SHP77 (cell line): ENCODE results near the gene TCEAL4.

Source experiments
- DNase-seq, 2 experiments: peaks; one replicate each; lab custom pipeline; 2025; lab: John Stamatoyannopoulos, UW

TCEAL4 gene

DNA sequence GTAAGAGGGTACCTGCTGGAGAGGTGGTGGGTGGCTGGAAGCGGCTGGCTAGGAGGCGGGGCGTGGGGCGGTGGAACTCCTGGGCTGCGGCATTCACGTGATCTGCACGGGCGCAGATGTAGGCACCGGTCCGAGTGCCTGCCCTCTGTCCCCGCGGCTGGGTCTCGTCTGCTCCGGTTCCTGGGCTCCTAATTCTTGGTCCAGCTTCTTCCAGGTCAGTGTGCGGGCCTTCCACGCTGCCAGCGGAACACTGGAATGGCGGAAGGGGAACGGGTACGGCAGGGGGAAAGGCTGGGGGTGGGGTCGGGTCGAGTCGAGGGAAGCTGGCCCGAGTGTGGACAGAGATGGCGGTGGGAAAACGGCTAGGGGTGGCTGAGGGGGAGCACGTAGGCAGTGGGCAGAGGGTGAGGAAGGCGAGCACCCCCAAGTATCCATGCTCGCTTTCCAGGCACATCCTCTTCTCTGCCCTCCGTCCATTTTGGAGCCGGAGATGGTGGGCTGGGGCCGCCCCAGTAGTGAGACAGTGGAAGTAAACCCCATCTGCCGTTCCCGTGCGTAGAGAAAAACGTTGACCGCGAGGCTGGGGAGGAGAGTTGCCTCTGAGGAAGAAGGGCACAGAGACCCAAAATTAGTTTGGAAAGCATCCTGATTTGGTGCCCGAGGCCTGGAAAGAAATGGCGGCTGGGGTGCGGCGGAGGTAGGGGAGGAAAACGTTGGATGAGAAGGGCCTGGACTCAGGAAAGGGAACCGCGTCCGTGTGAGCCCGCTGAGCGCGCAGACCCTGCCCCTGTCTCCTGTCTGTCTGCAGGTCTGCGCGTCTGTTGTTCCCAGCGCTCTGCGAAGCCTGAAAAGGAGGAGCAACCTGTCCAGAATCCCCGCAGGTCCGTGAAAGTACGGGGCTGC is at the start of gene TCEAL4:
TSS of gene TCEAL4 (plus strand) at position 105 of the 903 bp plus-strand sequence. CDS start 1,161 bp downstream, outside the sequence.
- DNase-seq, result peak; percentile 28 to 43

DNA sequence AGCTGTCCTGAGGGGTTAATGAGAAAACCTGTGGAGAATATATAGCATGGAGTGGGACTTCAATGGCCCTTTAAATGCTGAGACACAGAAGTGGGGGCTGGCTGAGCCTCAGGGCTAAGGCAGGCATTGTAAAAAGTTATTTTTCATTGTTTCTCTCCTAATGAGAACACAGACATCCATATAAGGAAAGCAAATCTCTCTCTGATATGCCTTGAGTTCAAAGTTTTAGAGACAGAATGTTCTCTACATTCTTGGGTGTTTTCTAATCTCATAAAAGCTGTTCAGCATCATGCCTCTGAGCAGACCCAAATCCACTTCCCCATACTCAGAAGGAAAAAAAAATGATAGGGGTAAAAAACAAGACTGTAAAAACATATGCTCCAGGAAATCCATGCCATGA is 49.2 kb upstream of the TCEAL4 start:
- no peak for DNase-seq

DNA sequence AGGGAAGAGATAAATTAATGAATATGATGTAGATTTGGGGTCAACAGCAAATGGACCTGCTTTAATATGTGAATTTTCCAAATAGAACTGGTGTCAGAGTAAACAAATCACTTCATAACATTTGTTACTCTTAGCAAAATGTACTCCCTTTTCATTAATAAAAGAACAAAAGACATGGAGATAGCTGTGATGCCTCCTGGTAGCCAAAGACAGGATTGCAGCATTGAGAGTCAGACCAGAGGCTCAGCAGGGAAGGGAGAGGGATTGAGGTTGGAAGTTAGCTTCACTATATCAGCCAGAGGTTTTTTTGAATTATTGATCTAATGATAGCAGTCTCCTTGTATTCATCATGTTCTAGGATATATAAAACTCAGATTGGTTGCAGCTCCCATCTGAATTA is 48.6 kb upstream of the TCEAL4 start:
- no peak for DNase-seq

DNA sequence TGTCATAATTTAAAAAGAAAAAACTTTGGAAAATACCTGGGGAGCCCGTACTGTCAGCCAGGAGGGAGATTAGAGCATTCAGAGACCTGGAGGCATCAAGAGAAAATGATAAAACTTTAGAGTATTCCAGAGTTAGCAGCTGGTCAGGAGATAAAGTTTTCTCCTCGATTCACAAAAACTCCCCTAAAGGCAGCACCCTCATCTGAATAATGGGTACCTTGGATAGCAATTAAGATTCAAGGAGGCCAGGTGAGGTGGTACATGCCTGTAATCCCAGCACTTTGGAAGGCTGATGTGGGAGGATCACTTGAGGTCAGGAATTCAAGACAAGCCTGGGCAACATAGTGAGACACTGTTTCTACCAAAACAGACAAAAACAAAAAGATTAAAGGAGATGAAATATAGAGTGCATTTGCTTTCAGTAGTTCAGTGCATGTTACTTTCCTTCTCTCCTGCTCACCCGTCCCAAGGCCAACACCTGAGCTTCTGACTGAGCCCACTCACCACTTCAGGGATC is 47.4 kb upstream of the TCEAL4 start:
- no peak for DNase-seq

DNA sequence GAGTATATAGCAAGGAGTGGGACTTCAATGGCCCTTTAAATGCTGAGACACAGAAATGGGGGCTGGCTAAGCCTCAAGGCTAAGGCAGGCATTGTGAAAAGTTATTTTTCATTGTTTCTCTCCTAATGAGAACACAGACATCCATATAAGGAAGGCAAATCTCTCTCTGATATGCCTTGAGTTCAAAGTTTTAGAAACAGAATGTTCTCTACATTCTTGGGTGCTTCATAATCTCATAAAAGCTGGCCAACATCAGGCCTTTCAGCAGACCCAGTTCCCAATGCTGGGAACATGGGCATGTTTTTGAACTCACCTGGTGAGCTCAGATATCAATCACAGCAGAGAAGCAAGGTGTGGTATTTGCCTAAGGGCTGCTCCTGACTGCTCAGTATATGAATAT is 46.6 kb upstream of the TCEAL4 start:
- DNase-seq, result no peak

DNA sequence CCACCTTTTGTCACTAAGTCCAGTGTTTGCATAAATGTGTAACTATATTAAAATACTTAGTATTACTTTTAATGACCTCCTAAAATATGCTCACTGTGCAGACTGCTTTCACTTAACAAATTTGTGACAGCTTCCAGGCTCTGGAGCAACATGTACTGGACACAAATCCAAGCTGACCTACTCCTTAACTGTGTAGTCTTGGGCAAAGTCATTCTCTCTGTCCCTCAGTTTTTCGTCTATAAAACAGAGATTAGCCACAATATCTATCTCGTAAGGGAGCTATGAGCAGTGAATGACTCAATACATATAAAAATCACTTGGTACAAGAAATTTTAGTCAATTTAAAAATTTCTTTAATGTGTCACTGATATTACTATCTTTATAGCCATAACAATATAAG is 45.6 kb upstream of the TCEAL4 start:
- no peak for DNase-seq

DNA sequence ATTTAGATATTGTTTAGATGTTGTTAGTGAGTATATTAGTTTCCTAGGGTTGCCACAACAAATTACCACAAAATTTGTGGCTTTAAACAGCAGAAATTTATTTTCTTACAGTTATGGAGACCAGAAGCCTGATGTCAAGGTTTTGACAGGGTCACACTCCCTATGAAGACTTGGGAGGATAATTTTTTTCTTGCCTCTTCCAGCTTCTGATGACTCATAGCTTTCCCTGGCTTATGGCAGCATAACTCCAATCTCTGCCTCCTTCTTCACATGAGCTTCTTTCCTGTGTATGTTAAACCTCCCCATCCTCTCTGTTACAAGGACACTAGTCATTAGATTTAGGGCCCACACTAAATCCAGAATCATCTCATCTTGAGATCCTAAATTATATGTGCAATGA is 45.2 kb upstream of the TCEAL4 start:
- DNase-seq, result no peak

DNA sequence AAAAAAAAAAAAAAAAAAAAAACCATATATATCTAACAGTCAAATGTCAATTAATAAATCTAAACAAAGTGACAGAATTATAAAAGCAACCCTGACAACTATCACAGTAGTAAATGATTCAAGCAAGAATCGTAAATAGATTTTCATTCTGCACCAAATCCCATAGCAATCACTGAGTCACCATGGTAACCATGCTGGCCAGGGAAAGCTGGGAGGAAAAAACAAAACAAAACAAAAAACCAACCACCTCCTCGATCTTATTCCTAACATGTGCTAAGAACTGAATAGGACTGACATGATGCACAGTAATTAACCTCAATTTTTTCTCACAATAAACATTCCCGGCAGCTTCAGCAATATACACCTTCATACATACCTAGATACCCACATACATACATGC is 35.4 kb upstream of the TCEAL4 start:
- DNase-seq, result no peak

DNA sequence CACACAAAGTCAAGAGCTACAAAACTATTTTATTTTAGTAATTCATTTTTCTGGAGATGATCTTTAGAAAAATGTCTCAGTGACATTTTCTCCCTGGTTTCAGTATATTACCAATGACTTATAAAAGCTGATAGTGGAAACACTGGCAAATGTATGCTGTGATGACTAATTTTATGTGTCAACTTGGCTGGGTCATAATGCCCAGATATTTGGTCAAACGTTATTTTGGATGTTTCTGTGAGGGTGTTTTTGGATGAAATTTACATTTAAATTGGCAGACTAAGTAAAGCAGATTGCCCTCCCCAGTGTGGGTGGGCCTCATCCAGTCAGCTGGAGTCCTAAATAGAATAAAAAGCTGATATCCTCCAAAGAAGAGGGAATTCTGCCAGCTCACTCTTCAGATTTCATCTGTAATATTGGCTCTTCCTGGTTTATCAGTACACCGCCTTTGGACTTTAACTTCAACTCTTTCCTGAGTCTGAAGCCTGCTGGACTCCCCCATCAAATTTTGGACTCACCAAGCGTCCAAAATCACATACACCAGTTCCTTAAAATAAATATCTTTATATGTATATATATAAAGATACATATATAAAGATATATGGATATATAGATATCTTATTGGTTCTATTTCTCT is 34.8 kb upstream of the TCEAL4 start:
- DNase-seq, result no peak

DNA sequence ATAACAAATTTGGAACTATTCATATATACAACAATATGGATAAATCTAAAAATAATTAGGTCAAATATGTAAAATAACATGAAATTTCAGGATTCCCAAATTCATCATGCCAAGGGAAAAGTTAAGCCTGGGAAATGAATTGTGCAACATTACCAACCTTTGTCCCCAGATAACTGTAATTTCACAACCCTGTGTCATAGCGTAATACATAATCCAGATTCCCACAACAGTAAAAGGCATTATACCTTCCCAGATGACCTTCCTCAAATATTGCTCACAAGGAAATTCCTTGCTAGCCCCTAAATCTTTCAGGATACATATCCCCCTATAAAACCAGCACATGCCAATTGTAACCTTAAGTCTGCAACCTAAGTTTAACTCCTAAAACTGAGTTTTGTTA is 33.1 kb upstream of the TCEAL4 start:
- no peak for DNase-seq

DNA sequence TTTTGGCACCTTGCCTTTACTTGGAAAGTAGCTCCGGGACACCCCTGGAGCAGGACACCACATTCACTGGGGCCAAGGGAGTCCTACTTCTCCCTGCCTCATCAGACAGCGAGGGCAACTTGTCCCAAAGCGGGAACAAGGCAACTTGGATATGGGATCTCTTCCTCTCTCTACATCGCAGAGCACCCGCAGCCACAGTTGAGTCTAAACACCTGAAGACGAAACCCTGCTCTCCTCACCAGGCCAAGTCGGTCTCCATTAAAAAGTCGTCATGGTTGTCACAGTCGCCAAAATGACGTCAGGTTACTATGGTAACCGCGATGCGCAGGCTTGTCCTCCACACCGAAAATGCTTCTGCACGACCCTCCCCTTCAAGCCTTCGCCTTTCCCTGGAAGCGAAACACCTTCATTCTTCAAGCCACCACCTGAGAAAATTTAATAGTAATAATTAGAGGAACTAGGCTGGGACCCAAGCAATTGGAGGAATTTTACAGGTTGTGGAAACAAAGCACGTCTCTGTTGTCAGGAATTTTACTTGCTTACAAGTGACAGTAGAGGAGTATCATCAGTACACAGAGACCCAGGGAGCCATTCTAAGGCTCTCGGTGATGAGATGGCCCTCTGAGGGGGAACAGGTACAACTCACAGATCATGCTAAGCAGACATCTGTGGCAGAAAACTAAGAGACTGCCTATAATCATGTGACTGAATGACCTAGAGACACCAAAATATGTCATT is 30.5 kb upstream of the TCEAL4 start:
- no peak for DNase-seq

DNA sequence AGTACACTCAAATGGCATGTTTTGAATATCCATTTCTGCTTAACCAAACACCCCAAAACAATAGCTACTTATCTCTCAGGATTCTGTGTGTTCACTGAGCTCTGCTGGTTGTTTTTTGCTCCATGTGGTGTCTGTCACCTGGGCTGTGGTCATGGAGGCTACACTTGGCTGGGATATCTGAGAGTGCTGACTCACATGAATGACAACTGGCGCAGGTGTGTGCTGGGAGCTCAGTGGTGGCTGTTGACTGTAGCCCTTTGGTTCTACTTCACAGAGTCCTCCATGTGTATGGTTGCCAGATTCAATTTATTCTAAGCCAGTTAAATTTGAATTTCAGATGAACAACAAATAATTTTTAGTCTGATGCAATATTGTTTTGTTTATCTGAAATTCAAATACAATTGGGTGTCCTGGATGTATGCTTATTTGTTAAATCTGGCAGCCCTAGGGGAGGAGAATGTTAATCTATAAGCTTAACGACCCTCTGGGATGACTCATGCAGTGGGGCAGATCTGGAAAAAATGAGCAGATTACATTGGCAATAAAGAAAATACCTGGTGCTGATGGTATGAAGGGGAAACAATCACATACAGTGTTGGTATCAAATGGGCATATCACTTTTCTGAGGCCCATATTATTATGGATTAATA is 28.2 kb upstream of the TCEAL4 start:
- peak; percentile 2 to 21 for DNase-seq

DNA sequence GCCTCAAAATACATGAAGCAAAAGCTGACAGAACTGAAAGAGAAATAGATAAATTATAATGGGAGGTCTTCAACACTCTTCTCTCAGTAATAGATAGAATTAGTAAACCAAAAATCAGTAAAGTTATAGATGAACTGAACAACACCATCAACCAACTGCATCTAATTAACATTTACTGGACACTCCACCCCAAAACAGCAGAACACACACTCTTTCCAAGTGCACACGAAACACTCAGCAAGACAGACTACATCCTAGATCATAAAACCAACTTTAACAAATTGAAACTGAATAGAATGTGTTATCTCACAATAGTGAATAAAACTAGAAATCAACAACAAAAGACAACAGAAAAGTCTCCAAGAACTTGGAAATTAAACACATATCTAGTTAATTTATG is 25.1 kb upstream of the TCEAL4 start:
- DNase-seq, result no peak

DNA sequence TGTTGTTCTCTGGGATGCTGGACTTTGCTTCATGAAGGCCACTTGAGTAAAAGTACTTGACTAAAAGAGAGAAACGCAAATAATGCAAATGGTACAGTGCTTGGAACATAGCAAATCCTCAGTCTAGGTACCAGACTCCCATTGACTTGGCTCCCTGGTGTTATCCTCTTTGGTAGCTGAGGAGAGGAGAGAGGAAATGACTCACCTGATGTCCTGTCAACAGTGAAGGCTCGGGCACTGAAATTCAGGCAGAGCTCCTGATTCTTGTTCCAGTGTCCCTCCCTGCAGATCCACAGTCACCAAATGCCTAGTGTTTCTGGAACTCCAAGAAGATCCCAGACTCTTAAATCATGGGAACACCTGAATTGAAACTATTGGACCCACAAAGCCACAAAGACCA is 22.5 kb upstream of the TCEAL4 start:
- no peak for DNase-seq

DNA sequence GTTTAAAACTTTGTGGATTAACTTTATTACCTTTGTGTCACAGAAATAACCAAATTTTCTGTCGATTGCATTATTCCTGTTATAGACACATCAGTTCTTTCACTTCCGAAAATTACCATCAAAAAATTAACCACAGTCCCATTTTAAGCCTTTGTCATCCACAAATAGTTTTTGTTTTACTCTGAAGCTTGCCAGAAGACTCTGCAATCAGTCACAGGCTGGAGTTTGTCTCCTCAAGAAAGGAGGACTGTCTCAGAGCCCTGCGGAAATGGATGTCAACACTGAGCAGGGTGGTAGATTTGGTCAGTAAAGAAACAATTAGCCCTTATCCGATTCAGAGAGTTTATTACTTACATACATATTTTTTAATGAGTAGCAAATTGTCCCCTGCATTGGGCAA is 20.1 kb upstream of the TCEAL4 start:
- no peak for DNase-seq

DNA sequence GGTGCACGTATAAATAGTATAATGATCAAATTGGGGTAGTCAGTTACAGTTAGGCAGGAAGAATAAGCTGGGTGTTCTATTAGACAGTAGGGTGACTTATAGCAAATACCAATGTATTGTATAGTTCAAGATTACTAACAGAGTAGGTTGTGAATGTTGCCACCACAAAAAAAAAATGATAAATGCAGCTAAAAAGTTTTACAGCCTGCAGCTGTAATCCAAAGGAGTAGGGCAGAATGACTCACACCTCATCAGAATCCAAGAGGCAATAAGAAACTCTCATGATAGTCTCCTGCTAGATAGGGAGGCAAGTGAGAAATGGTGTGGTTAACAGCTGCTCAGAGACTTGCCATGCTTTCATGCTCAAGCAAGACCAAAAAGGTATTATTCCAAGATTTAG is 19.6 kb upstream of the TCEAL4 start:
- DNase-seq, result no peak

DNA sequence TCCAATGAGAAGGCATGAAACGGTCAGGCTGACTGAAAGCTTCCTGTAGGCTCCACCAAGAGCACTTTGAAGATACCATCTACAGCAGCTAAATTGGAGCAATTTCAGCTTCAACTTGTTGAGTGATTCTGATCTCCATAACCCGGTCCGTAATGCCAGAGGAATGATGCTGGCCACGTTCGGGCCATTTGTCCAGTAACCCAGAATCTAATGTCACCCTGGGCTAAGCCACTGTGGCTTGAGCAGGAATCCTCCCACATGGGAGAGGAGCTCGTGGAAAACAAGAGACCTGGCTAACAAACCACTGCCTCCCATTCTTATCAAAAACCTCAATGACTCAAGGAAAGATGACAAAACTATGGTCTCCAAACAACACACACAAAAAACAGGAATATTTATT is 14.2 kb upstream of the TCEAL4 start:
- DNase-seq, result no peak

DNA sequence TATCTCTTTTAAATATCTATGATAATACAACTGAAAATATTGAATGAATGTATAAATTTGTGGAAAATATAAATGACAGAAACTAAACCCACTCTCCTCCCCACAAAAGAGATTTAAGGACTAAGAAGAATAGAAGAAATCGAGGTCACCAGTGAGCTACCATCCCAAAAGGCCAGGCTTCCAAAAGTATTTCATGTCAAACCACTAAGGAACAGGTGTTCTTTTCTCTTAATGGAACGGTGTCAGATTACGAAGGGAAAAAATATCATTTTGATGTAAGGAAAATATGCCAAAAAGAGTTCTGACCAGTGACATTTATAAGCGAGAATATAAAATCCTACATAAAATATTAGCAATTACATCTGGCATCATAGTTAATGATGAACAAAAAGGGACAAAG is 13.6 kb upstream of the TCEAL4 start:
- no peak for DNase-seq

DNA sequence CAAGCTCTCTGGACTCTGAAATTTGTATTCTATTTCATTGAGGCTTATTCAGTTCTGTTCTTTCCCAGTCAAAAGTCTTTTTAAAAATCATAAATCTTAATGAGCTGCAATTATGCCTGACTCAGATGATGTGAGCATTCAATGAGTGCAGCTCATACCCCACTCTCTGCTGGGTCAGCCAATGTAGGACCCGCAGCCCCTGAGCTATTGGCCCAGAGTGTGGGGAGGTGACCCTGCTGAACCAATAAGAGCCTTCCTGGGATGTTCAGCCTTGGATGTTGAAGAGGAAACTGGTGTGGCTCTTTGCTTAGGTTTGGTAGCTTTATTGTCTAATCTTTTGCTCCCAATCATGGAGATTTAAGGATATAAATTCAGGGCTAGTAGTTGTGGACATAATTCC is 12.1 kb upstream of the TCEAL4 start:
- no peak for DNase-seq

DNA sequence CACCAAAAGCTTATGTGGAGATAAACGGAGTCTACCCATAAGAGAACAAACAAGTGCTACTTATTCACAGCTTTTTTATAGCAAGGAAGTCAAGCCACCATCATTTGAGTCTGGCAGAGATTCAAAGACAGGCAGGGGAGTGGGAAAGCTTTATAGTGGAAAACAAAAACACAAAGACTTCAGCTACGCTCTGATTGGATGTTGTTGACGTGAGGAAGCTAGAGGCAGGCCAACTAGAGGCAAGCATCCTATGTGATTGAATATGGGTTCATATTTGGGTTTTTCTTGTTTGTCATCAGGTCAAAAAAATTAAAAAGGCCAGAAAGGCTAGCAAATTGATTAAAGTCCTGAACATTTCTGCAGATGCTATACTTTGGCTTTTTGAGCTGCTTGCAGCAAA is 719 bp upstream of the TCEAL4 start:
- DNase-seq, result no peak

DNA sequence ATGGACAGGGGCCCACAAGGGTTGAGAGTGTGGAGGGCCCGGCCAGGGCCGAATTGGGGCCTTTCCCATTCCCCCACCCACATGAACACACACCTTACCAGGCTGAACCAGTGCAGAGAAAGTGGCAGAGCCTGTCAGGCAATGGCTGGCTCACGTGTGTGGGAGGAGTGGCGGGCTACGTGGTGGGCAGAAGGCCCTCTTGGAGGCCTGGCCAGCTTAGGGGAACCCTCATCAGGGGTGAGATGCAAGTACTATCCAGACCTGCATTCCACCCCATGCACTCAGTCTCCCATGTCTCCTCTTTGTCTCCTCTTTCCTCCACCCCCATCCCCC is 965 bp downstream of the TCEAL4 start:
- no peak for DNase-seq

DNA sequence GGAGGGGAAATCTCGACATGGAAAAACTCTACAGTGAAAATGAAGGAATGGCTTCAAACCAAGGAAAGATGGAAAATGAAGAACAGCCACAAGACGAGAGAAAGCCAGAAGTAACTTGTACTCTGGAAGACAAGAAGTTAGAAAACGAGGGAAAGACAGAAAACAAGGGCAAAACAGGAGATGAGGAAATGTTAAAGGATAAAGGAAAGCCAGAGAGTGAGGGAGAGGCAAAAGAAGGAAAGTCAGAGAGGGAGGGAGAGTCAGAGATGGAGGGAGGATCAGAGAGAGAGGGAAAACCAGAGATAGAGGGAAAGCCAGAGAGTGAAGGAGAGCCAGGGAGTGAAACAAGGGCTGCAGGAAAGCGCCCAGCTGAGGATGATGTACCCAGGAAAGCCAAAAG is 1.3 kb downstream of the TCEAL4 start:
- no peak for DNase-seq
